Panc1 (cell line): Measurements from ENCODE around the gene TMEM41B. TPM values are rescaled to one million over a fixed set of nuclear protein-coding genes. Genes with fewer than 3 reads are reported as not detected.
A peak's percentile ranks its signal among the peaks of the same experiment; 100 is the strongest.
"Not testable (repeated sequence)": the region's sequence is repeated elsewhere in the genome, so short reads cannot be mapped to it uniquely, and the experiment has no call there.

Source experiments
- ATAC-seq: fragments of 200-7000 bp; cut with Tn5 transposase; 2 replicates; pipeline ENCODE4 v1.9.1; 2020; ENCODE audit warnings: mild to moderate bottlenecking, moderate library complexity
- BruUV-seq: library from RNA; stranded (reverse); fragments of 400-500 nt; replicated peaks from 2 replicates; lab custom pipeline; 2021; lab: Mats Ljungman, UMichigan
- CTCF ChIA-PET: fragments of 300-600 bp; sonication (Branson Sonifier 250); formaldehyde crosslinking; loops from one replicate; lab custom pipeline; 2022; ENCODE audit warnings: antibody characterized with exemption; lab: Charles Lee
- POLR2A ChIA-PET: fragments of 300-600 bp; sonication (Branson Sonifier 250); formaldehyde crosslinking; loops from one replicate; lab custom pipeline; 2022; ENCODE audit warnings: antibody characterized with exemption; lab: Charles Lee
- DNase-seq: peaks from one replicate; pipeline ENCODE4 v3.0.0-alpha.2; 2010; ENCODE audit warnings: low read depth, low spot score
- H3K27ac ChIP-seq: 2 replicates; pipeline ENCODE4 v1.5.1; 2011; ENCODE audit warnings: mild to moderate bottlenecking, low read length, inconsistent platforms
- H3K27me3 ChIP-seq: fragments of 200-500 bp; sonication (Bioruptor generic); 2 replicates; pipeline ENCODE4 v1.6.0; 2014; ENCODE audit warnings: low read length, inconsistent platforms; ENCODE audit not compliant: control insufficient read depth, insufficient read depth
- H3K36me3 ChIP-seq: fragments of 200-500 bp; sonication (Bioruptor generic); 2 replicates; pipeline ENCODE4 v1.5.1; 2014; ENCODE audit warnings: inconsistent platforms, mild to moderate bottlenecking, low read length, moderate library complexity; ENCODE audit not compliant: control insufficient read depth, insufficient read depth
- H3K4me1 ChIP-seq: 2 replicates; pipeline ENCODE4 v1.5.1; 2011; ENCODE audit warnings: inconsistent platforms, mild to moderate bottlenecking, low read length, moderate library complexity; ENCODE audit not compliant: control insufficient read depth, insufficient read depth
- H3K4me3 ChIP-seq, 2 experiments: 2 replicates each; pipeline ENCODE4 v1.5.1; 2011 to 2012; ENCODE audit warnings: low read depth in 2 of 2, low read length in 2 of 2, mild to moderate bottlenecking in 2 of 2, inconsistent platforms in 1 of 2, moderate library complexity in 1 of 2
- H3K9me3 ChIP-seq: fragments of 200-500 bp; sonication (Bioruptor generic); 2 replicates; pipeline ENCODE4 v1.5.1; 2014; ENCODE audit warnings: low read depth, mild to moderate bottlenecking, inconsistent platforms, low read length, moderate library complexity; ENCODE audit not compliant: control insufficient read depth, insufficient read depth
- CTCF ChIP-seq: fragments of 450-650 bp; IDR thresholded peaks from 2 replicates; pipeline ENCODE4 v1.5.1; 2017; ENCODE audit warnings: mild to moderate bottlenecking
- POLR2AphosphoS5 ChIP-seq: IDR thresholded peaks from 2 replicates; pipeline ENCODE4 v1.6.1; 2012; ENCODE audit warnings: mild to moderate bottlenecking, low read depth, low read length, moderate library complexity
- REST ChIP-seq, 2 experiments: IDR thresholded peaks; 2 replicates each; pipeline ENCODE4 v1.6.1; 2011 to 2012; ENCODE audit warnings: low read depth in 2 of 2, control low read depth in 1 of 2, low read length in 1 of 2, mild to moderate bottlenecking in 1 of 2, moderate library complexity in 1 of 2; ENCODE audit not compliant: insufficient read depth in 1 of 2
- SIN3A ChIP-seq: IDR thresholded peaks from 2 replicates; pipeline ENCODE4 v1.6.1; 2012; ENCODE audit warnings: low read depth, mild to moderate bottlenecking, low read length, moderate library complexity, borderline replicate concordance; ENCODE audit not compliant: insufficient read depth
- TCF7L2 ChIP-seq: IDR thresholded peaks from 2 replicates; pipeline ENCODE4 v1.6.1; 2011; ENCODE audit warnings: mild to moderate bottlenecking, low read depth, low read length, inconsistent platforms
- in situ Hi-C: cut with HindIII; loops from 2 replicates; pipeline ENCODE4 v1.10.0; 2016; ENCODE audit warnings: low sequenced_read_pairs, low pct_unique_long_range_greater_than_20kb
- intact Hi-C: fragments of 100-400 bp; cut with micrococcal nuclease; formaldehyde crosslinking; loops from one replicate; pipeline ENCODE4 v1.10.0; 2022; ENCODE audit not compliant: unreplicated experiment
- total RNA-seq: library from RNA; stranded (reverse); gene quantifications from one replicate; pipeline ENCODE4 v1.2.1, GENCODE V29; 2021; ENCODE audit not compliant: unreplicated experiment

The TMEM41B gene
- total RNA-seq, 1 experiment from 2014 or later: 126 TPM

- ATAC-seq, BruUV-seq, H3K27me3 ChIP-seq, POLR2A ChIA-PET, H3K36me3 ChIP-seq, DNase-seq, H3K9me3 ChIP-seq, intact Hi-C loops, CTCF ChIA-PET, H3K27ac ChIP-seq, H3K4me3 ChIP-seq: not testable (repeated sequence)
- in situ Hi-C loops: loop anchor here (5.0 kb wide), 1 partner anchor 36 kb away; no protein-coding TSS in a partner anchor
- peaks cover 14% of the 10 kb centered on the region; the same call in 1 of the 2 replicates for H3K4me1 ChIP-seq
Observed at GRCh38 chr11:9318442-9319376, 4.3 kb upstream of the TMEM41B start.

- no peaks in the 10 kb centered on the region for H3K27me3 ChIP-seq
- ChIA-PET POLR2A (interaction anchor here (0.8 kb wide), 1 partner anchor 47 kb away, joined by 6 read pairs; no protein-coding TSS in a partner anchor), CTCF (interaction anchor here (0.6 kb wide), 1 partner anchor 151 kb away, joined by 3 read pairs; no protein-coding TSS in a partner anchor)
- H3K9me3 ChIP-seq: no peaks in the 10 kb centered on the region
- no peak overlapping the region for H3K4me3 ChIP-seq
- in situ Hi-C loops: loop anchor here (5.0 kb wide), 1 partner anchor 34 kb away; no protein-coding TSS in a partner anchor
- DNase-seq (no peak), ATAC-seq (no peak)
- intact Hi-C loops: no loop called here
- no TSS peak for BruUV-seq
- no peaks in the 10 kb centered on the region; the same call in 1 of the 2 replicates for H3K36me3 ChIP-seq
- H3K27ac ChIP-seq: peak overlapping the region; percentile 13; the same call in 1 of the 2 replicates
- peaks cover 21% of the 10 kb centered on the region; the same call in 1 of the 2 replicates for H3K4me1 ChIP-seq
- TF ChIP-seq CTCF (no peak), REST (IDR thresholded peaks at IDR 0.05; ENCODE audit: insufficient read depth in 1 of 2, low read depth in 2 of 2, low read length in 1 of 2) (no peak), POLR2AphosphoS5 (no peak), TCF7L2 (no peak), SIN3A (no peak)
Observed at GRCh38 chr11:9316334-9316733, 1.9 kb upstream of the TMEM41B start.
